D341Med (cell line): ENCODE measurements around the gene DENND1A.

Source experiments
- DNase-seq: peaks from one replicate; pipeline ENCODE4 v3.0.0; 2012; ENCODE audit warnings: low spot score

Gene DENND1A

DNA sequence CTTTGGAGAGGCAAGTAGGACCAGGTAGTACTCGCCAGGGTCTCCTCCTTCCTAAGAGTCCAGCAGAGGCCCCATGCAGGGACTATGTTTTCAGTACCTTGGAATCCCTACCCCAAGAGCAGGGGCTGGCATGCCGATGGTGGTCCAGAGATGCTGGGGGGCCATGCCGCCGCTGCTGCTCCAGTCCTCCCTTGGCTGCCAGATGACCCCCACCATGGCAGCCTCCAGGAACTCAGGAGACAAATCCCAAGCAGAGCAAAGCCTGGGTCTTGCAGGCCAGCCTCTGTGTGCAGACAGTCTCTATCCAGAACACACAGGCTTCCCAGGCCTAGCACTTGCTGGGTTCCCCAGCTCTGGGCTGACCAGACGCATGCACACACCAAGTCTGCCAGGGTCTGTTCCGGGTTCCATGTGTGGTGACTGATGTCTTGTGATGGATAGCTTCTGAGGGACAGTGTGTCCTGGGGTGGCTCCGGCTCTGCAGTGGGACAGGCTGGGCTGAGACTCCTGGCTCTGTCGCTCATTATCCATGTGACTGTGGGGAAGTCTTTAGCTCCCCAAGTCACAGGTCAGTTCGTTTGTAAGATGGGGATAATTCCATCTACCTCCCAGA lies 446.6 kb downstream of the DENND1A start:
- DNase-seq = no peak

DNA sequence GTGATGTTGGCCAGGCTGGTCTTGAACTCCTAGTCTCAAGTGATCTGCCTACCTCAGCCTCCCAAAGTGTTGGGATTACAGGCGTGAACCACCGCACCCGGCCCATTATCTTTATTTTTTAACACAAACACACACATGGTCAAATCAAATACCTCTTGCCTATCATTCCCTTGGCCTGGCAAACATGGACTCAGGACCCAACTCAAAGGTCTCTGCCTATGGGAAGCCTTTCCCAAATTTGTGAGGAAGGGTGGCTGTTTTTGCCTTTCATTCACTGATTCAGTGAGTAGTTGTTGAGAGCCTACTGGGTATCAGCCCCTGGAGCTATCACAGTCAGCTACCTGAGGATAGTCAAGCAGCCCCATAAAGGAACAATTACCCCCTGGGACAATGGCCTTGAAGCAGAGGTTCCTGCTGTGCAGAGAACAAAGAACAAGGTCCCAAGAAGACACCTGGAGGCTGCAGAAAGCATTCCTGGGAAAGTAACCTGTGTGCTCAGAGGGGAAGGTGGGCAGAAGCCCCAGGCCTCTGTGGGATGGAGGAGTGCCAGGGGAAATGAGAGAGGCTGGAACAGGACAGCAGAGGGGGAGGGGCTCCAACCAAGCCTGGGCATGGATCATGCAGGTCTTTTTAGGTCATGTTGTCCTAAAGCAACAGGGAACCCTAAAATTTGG lies 447.5 kb downstream of the DENND1A start:
- no peak for DNase-seq

DNA sequence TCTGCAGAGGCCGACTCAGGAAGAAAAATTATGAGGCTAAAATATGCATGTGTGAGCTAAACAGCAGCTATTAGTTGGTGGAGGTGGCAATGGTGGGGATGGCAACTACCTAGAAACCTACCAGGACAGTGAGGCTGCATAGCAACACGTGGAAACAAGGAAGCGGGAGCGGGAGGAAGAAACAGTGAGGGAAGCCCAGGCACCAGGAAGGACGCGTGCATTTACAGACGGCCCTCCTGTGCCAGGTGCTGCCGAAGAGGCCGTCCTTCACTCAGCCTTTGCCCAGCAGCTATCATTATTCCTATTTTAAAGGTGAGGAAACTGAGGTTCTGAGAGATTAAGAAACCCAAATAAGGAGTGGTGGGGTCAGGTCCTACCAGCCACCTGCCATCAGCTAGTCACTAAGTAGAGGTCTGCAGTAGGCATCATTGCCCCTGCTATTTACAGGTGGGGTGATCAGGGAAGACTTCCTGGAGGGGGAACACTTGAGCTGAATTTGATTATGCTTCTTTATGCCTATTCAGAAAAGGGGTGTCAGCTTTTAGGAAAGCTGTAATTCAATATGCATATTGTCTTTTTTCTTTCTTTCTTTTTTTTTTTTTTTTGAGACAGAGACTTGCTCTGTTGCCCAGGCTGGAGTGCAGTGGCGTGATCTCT lies 448.6 kb downstream of the DENND1A start:
- no peak for DNase-seq

DNA sequence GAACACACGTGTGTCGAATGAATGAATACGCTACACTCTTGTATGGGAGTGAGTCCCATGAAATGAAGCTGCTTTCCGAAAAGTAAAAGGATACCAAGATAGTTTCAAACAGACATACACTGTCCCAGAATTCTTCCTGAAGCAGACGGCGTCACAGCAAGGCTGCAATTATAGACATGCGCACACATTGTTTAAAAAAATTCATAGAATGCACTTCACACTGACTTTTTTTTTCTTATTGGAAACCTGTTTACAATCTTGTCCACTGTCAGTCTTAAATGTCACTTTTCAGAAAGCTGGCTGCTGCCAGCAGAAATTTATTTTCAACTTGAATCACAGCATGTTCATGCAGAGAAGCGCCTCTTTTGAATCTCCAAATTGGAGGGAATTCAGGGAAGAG lies 449.1 kb downstream of the DENND1A start:
- DNase-seq = no peak

DNA sequence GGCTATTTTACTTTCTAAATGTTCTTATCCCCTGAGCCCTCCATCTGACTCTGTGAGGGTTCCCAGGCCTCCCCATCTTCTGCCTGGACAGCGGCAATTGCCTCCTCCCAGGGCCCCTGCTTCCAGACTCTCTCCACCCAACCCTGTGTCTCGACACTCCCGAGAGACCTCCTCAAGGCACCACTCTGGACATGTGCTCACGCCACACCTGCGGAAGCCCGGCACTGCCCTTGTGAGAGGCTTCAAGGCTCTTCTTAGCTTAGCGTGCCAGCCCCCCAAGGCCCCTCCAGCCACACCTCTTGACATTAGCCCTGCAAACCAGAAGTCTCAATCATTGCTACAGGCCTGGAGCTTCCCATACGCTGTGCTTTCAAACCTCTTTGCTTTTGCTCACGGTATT lies 449.8 kb downstream of the DENND1A start:
- no peak for DNase-seq

DNA sequence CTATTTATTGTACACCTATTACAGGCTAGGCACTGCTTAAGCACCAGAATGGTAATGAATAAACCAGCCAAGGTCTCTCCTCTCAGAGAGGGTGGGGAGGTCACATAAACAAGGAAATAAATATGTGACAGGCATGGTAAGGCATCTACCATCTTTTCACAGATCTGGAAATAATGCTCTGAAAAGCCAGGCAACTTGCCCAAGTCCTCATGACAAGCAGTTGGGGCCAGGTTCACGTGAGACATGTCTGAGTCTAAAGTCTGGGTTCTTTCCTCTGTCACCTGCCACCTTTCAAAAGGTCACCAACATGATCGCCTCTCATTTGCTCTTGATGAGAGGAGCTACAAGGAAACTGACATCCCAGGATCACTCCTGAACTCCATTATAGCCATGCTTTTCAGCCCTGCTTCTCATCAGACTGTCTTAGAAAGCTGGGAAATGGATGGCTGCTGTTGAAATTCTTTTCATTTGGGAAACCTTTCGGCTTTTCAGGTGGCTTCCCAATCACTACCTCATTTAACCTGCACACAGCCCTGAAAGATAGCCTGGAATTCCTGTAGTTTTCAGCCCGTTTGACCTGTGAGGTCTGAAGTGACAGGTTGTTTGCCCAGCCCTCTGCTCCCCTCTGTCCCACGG lies 450.8 kb downstream of the DENND1A start:
- DNase-seq = no peak

DNA sequence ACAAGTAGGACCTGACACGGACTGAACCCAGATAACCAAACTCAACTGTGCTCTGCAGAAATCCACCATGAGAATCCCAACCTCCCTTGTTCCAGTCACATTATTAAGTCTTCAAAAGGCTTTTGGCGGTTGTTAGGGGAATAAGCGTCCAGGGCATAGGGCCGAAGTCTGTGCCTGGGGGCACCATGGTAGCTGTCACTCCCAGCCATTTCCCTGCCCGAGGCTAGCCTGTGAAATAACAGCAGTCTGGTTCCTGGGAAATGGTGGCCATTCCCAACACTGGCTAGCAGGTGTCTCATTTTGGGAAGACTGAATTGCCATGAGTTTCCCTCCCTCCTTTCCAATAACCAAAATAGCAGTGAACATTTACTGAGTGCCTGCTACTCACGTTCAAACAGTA lies 451.8 kb downstream of the DENND1A start:
- DNase-seq = no peak

DNA sequence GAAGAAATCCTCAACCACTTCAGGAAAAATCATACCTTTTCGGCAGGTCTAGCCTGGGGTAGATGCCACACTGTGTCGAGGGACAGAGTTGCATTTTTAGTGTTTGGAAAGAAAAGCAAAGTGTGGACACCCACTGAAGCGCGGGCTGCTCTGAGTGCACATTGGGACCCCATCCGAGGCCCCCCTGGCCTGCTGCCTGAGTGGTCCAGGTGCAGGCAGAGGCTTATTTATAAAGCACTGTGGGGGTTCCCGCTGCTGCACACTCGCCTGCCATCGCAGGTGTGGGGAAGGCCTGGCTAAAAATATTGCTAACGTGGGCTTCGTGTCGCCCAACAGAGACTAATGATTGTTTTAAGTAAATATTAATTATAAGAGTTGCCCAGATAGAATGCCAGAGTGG lies 454.5 kb downstream of the DENND1A start:
- DNase-seq = no peak

DNA sequence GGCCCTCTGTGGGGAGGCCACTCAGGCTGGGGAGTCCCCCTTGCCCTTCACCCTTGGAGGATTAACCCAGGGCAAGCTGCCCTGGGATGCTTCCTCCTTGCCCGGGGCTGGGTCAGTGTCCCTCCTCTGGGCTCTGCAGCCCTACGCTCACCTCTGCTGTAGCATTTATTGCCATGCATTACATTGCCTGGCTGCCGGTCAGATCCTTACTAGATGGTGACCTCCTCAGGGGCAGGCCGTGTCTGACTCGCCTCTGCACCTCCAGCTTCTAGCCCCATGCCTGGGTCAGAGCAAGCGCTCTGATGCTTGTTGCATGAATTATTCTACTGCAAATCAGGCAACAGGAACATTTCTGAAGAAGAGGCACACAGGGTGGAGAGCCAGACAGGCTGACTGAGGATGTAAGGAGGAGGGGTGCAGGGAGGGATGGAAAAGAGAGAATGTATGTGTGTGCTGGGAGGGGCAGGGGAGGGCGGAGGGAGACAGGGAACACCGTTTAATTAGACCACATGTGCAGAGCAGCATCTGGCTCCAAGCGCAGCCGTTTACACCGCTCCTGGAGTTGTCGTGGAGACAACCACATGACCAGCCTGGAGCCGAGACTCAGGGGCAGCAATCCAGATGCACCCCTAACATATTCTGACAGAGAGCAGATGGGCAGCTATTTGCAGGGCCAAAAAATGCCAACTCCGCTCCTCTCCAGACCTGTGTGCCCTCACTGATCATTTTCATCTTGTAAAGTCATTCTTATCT lies 456.9 kb downstream of the DENND1A start:
- DNase-seq = peak; percentile 56

DNA sequence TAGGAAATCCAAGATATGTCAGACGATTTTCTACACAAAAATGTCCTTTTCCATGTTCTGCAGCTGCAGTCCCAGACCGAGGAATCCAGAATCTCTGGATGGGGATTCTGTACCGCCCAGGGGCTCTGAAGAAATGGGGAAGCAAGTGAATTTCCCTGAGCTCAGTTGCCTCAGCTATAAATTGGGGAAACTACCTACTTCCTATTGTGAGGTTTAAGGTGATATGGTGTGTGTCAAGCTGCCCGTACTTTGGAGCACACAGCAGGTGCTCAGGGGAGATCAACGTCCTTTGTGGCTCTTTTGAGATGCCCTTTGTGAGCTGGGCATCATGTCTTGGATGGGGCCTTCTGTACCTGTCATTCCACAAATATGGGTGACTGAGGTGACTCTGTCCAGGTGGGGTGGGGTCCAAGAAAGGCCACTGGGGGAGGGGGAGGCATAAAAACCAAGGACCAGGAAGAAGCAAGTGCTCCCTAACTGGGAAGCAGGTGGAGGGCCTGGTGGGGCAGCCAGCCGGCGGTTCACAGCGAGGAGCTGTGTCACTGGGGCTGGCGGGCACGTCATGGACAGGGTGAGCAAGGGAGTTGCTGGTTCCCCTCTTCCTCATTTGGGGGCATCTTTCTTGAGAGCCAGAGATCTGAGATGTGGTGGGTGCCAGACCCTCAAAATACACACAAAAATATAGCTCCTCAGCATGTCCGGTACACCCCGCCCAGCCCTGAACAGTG lies 457.9 kb downstream of the DENND1A start:
- no peak for DNase-seq

DNA sequence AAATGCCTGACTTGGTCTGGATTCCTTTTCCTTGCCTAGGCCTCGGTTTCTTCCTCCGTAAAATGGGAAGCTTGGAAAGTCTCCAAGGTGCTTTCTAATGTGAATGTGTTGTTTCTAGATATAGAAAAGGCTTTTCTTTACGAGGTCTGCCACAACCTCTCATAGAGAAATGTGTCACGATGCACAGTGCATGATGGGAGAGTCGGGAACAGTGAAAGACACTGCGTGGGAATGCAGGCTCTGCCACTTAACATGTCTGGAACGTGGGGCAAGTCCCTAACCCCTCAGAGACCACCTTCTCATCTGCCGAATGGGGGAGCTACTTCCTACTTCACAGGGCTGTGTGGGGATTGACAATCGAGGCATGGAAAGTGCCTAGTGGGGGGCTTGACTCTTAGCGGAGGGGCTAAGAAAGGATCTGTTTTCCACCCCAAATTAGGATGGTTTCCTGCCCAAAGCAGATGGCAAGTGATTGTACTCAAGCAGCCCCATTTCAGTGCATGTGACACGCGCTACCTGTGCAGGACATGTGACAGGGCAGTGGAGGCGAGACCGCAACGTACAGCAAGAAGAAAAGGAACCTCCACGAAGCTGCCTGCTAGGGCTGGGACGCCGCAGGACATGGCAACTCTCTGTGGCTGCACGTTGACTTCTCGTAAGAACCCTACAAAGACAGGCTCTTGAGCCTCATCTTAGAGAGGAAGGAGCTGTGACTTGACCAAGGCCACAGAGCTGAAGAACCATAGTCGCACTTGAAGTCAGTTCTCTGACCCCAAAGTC lies 458.7 kb downstream of the DENND1A start:
- no peak for DNase-seq

DNA sequence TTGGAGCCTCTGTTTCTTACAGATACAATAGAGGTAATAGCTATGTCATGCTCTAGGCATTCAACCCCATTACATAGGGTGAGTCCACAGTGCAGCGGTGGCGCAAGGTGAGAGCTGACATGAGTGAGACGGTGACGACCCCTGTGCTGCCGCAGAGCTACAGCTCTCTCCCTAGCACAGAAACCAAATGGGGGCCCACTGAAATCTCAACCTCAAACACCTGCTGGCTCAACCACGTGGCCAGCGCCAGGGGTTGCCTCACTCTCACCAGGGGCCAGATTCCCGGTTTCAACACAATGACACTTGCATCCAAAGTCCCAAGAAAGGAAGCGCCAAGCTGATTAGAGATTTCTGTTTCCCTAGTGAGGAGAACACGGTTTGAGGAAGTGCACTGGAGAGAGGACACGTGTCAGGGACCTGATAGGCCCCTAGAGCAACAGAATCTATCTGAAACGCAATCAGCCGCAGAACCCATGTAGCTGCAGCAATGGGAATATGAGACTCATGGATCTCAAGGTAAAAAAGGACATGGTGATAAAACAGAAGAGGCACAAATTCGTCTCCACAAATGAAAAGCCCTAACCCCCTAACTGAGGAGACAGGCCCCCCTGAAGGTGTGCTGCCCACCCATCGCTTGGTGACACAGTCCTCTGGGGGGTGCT lies 459.7 kb downstream of the DENND1A start:
- DNase-seq = no peak

DNA sequence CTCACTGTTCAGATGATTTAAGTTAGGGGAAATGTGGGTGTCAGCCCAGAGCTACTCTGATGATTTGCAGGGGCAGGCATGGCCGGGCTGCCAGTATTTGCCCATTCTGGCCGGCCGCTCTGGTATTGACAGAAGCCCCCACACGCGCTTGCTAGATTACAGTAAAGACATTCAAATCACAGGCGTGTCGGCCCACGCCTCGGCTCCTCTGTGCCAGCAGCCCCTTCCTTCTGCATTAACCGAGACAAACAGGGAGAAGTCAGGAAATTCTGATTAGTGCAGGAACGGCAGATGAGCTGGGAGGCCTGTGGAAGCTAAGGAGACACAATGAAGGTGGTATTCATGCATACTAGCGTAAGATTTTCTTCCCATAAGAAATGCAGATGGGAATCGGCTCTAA lies 460.6 kb downstream of the DENND1A start:
- no peak for DNase-seq

DNA sequence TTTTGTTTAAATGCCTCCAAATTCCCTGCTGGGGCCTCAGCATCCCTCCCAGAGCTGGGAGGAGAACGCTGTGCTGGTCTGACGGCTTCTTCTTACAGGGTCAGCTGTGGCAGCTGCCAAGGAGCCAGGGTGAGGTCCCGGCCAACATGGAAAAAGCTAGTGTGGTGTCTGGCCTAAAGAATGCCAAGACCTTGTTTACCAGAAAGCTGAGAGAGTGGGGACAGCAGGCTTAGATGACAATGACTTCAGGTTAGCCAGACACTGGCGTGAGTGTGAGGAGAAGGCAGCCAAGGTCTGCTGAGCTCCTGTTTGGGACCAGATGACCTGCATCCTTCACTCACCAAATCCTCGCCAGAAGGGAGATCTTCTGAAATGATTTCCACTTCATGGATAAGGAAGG lies 461.4 kb downstream of the DENND1A start:
- DNase-seq = no peak

DNA sequence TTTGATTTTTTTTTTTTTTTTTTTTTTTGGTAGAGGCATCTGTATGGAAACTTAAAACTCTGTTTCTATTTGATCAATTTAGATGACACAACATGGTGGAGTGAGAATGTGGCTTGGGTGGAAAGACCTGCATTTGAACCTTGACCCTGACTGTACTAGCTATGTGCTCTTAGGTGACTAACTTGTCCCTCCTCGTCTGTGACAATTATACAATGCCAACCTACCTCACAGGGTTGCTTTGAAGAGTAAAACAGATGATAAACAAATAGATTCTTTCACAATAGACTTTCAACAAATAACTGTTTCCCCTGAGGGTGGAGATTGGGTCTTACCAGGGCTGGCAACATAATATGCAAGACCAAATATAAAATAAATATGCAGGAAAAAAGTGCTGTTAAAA lies 464.6 kb downstream of the DENND1A start:
- DNase-seq = no peak

DNA sequence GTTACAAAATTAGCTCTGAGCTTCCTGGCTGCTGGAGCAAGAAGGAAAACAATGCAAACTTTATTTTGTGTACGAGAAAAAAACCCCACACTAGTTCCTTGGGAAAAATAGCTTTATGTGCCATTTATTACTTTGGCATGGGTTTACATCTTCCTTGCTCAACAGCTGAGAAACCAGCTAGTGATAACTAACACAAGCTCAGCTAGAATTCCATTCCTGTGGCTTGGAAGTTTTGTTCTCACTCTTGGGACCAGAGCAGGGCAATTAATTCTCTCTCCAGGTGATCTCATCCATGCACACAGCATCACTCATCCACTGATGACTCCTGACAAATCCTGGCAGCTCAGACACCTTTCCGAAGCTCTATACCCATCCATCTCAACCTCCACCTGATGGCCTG lies 469.8 kb downstream of the DENND1A start:
- DNase-seq = no peak

DNA sequence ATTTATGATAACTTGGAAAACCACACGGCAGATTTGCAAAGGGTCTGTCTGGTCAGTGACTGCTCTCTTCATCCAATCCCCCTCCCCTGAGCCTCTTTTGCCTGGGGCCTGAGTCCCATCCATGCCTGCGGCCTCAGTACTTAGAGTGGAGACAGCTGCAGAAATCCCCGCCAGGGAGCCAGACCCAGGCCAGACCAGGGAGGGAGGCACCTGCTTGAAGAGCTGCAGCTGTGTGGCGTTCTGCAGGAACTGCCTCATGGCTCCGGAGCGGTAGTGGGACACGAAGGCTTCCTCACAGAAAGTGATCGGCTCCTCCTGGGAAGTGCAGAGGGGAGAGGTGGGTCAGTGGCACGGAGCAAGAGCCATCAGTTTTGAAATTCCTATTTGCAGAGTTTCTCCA lies 472.3 kb downstream of the DENND1A start:
- DNase-seq = no peak

DNA sequence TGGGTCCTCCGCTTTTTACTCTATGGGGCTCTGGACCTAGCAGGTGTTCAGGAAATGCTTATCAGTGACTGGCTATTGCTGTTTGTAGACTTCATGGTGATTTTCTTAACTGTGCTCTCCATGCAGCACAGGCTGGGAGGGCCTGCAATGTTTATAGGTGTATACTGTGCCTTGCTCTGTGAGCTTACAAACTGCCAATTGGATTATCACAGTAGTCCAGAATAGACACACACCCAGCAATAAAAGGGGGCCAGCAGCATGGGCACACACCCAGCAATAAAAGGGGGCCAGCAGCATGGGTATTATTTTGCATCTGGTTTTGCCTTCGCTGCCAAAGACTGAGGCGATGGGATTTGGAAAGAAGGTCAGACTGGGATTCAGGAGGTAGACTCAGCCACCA lies 473.9 kb downstream of the DENND1A start:
- no peak for DNase-seq

DNA sequence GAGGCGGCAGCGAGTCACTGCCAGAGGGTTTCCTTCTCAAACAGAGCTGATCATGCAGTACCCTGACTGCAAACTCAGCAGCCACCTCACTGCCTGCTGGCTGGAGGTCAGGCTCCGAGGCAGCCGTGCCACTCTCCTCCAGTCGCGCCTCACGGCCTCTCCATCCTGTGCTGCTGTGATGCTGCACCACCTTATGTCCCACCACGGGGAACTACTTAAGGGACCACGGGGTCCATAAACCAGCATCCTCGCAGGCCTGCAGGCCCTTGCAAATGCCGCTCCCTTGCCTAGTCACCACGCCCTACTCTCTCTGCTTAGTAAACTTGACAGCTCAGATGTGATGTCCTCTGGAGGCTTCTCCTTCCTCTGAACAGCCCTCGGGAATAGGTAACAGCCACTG lies 474.7 kb downstream of the DENND1A start:
- no peak for DNase-seq

DNA sequence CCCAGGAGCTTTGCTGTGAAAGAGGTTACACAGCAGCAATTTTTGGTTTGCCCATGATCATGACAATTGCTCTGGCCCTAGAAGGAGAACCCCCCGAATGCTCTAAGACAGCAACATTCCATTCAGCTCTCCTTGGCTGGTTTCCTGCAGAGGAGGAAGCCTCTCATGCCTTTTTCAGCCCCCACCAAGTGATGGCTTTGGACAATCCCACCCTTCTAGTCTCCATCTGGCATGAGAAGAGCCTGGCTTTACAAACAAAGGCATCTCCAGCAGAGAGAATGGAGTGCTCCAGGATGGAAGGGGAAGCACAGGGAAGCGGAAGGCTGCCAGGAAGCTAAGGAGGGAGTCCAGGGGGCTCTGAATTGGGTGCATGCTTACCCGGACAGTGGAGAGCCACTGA lies 475.6 kb downstream of the DENND1A start:
- no peak for DNase-seq
